Upper lobe of left lung (tissue), 6 donors: ENCODE results near the gene PTPRF. TPM values are rescaled to one million over a fixed set of nuclear protein-coding genes. Genes with fewer than 3 reads are reported as not detected.

ENCODE experiments used
- ATAC-seq, 2 donors: fragments of 200-7000 bp; cut with Tn5 transposase; one replicate each; pipeline ENCODE4 v1.9.1; 2022; ENCODE audit warnings: mild to moderate bottlenecking in 2 of 2, moderate library complexity in 2 of 2; ENCODE audit not compliant: low FRiP score in 2 of 2
- DNase-seq, 2 donors: peaks; one replicate each; pipeline ENCODE4 v3.0.0-alpha.2; 2019 to 2020
- H3K27ac ChIP-seq, 4 donors: fragments of 200-600 bp; sonication (generic); one replicate each; pipeline ENCODE4 v1.5.1; 2016 to 2019
- H3K27me3 ChIP-seq, 4 donors: fragments of 200-600 bp; sonication (generic); one replicate each; pipeline ENCODE4 v1.5.1; 2017 to 2019
- H3K36me3 ChIP-seq, 4 donors: fragments of 200-600 bp; sonication (generic); one replicate each; pipeline ENCODE4 v1.5.1; 2016 to 2019
- H3K4me1 ChIP-seq, 4 donors: fragments of 200-600 bp; sonication (generic); one replicate each; pipeline ENCODE4 v1.5.1; 2018 to 2019
- H3K4me3 ChIP-seq, 4 donors: fragments of 200-600 bp; sonication (generic); one replicate each; pipeline ENCODE4 v1.5.1; 2017 to 2019; ENCODE audit warnings: mild to moderate bottlenecking in 2 of 4, moderate library complexity in 1 of 4
- H3K9me3 ChIP-seq, 4 donors: fragments of 200-600 bp; sonication (generic); one replicate each; pipeline ENCODE4 v1.5.1; 2018 to 2019
- EP300 ChIP-seq, 4 donors: sonication (generic); formaldehyde crosslinking; IDR thresholded peaks; one replicate each; pipeline ENCODE4 v1.5.1; 2017; ENCODE audit warnings: antibody characterized with exemption in 4 of 4, control low read depth in 2 of 4
- POLR2A ChIP-seq, 4 donors: fragments of 450-650 bp; IDR thresholded peaks; one replicate each; pipeline ENCODE4 v1.5.1; 2016 to 2017; ENCODE audit warnings: antibody characterized with exemption in 4 of 4, mild to moderate bottlenecking in 2 of 4
- POLR2AphosphoS5 ChIP-seq, 2 donors: sonication (generic); formaldehyde crosslinking; IDR thresholded peaks; one replicate each; pipeline ENCODE4 v1.5.1; 2017; ENCODE audit warnings: antibody characterized with exemption in 2 of 2
- WGBS, 2 donors: methylation state at CpG; one replicate each; pipeline ENCODE4 v1.1.5; 2017 to 2018; 5-methylcytosine and 5-hydroxymethylcytosine counted together
- total RNA-seq, 6 donors: library from RNA; depleted of rRNA in 4 of 6; stranded (reverse); fragments of >200 nt in 4 of 6; gene quantifications; one replicate each; pipeline versions ENCODE4 v1.1.0 to v1.2.1, GENCODE V29; 2016 to 2021
- TF ChIP-seq, protein P1 (sequence below), 6 experiments: fragments of 450-650 bp in 4 of 6; fragments of 200-600 bp in 2 of 6; sonication (generic) in 2 of 6; IDR thresholded peaks; one replicate each; pipeline ENCODE4 v1.5.1; 2016 to 2019; ENCODE audit warnings: antibody characterized with exemption in 6 of 6
- donor health status: DM: no; HTN: no; CAD: no; lungs with moderate emphysema.
- donor health status: DM: no; HTN: yes; CAD: no; lungs with severe emphysema.

The PTPRF gene
- total RNA-seq, 6 donors from 2014 or later, result 133 to 201 (median 171) TPM

- WGBS, 2 donors, result 83 to 87% methylated on average over 5 to 6 of the region's 6 CpGs
- Histone ChIP-seq H3K36me3 (peaks cover 0 to 71% (median 36%) of the 10 kb centered on the region in 4 donors), H3K27me3 (no peaks in the 10 kb centered on the region), H3K4me3 (no peak overlapping the region), H3K4me1 (no peaks in the 10 kb centered on the region), H3K27ac (no peak overlapping the region), H3K9me3 (no peaks in the 10 kb centered on the region)
- no peak for ATAC-seq
- no peak for DNase-seq
- TF ChIP-seq POLR2A (IDR thresholded peaks at IDR 0.05), result no peak
- TF ChIP-seq, protein P1, sequence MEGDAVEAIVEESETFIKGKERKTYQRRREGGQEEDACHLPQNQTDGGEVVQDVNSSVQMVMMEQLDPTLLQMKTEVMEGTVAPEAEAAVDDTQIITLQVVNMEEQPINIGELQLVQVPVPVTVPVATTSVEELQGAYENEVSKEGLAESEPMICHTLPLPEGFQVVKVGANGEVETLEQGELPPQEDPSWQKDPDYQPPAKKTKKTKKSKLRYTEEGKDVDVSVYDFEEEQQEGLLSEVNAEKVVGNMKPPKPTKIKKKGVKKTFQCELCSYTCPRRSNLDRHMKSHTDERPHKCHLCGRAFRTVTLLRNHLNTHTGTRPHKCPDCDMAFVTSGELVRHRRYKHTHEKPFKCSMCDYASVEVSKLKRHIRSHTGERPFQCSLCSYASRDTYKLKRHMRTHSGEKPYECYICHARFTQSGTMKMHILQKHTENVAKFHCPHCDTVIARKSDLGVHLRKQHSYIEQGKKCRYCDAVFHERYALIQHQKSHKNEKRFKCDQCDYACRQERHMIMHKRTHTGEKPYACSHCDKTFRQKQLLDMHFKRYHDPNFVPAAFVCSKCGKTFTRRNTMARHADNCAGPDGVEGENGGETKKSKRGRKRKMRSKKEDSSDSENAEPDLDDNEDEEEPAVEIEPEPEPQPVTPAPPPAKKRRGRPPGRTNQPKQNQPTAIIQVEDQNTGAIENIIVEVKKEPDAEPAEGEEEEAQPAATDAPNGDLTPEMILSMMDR (IDR thresholded peaks at IDR 0.05), result no peak
- no peak for TF ChIP-seq POLR2AphosphoS5 (IDR thresholded peaks at IDR 0.05)
- no peak for TF ChIP-seq EP300 (IDR thresholded peaks at IDR 0.05)
Observed at GRCh38 chr1:43614891-43615290, 84.2 kb downstream of the PTPRF start.

- H3K27ac ChIP-seq, result no peak overlapping the region
- no peaks in the 10 kb centered on the region for H3K27me3 ChIP-seq
- no peaks in the 10 kb centered on the region for H3K4me1 ChIP-seq
- peaks cover 0 to 70% (median 41%) of the 10 kb centered on the region in 4 donors for H3K36me3 ChIP-seq
- H3K9me3 ChIP-seq, result no peaks in the 10 kb centered on the region
- DNase-seq (no peak), ATAC-seq (no peak)
- TF ChIP-seq POLR2AphosphoS5 (IDR thresholded peaks at IDR 0.05) (no peak), EP300 (IDR thresholded peaks at IDR 0.05) (no peak), POLR2A (IDR thresholded peaks at IDR 0.05) (no peak)
- TF ChIP-seq, protein P1 (IDR thresholded peaks at IDR 0.05), result no peak
- no peak overlapping the region for H3K4me3 ChIP-seq
- WGBS, 2 donors, result 90 to 92% methylated on average over 7 of the region's 7 CpGs
Observed at GRCh38 chr1:43616383-43616782, 85.7 kb downstream of the PTPRF start.

GRCh38 chr1:43617011-43617410 lies 86.3 kb downstream of the PTPRF start:
- no peaks in the 10 kb centered on the region for H3K9me3 ChIP-seq
- no peak overlapping the region for H3K27ac ChIP-seq
- H3K4me3 ChIP-seq, result no peak overlapping the region
- H3K27me3 ChIP-seq, result no peaks in the 10 kb centered on the region
- DNase-seq, result no peak
- H3K36me3 ChIP-seq, result peaks cover 0 to 72% (median 45%) of the 10 kb centered on the region in 4 donors
- ATAC-seq, result no peak
- 79 to 83% methylated on average over 2 to 5 of the region's 5 CpGs for WGBS, 2 donors
- no peaks in the 10 kb centered on the region for H3K4me1 ChIP-seq
- no peak for TF ChIP-seq POLR2A (IDR thresholded peaks at IDR 0.05)
- TF ChIP-seq, protein P1 (IDR thresholded peaks at IDR 0.05), result no peak
- TF ChIP-seq POLR2AphosphoS5 (IDR thresholded peaks at IDR 0.05), result no peak
- TF ChIP-seq EP300 (IDR thresholded peaks at IDR 0.05), result no peak

- H3K27ac ChIP-seq, result no peak overlapping the region
- TF ChIP-seq POLR2A (IDR thresholded peaks at IDR 0.05) (no peak), POLR2AphosphoS5 (IDR thresholded peaks at IDR 0.05) (no peak), EP300 (IDR thresholded peaks at IDR 0.05) (no peak)
- TF ChIP-seq, protein P1 (IDR thresholded peaks at IDR 0.05), result no peak
- H3K36me3 ChIP-seq, result peaks cover 0 to 78% (median 45%) of the 10 kb centered on the region in 4 donors
- no peak overlapping the region for H3K4me3 ChIP-seq
- H3K9me3 ChIP-seq, result no peaks in the 10 kb centered on the region
- ATAC-seq (no peak), DNase-seq (no peak)
- 93 to 96% methylated on average over 10 to 14 of the region's 14 CpGs for WGBS, 2 donors
- no peaks in the 10 kb centered on the region for H3K4me1 ChIP-seq
- H3K27me3 ChIP-seq, result no peaks in the 10 kb centered on the region
Observed at GRCh38 chr1:43617668-43618067, 87.0 kb downstream of the PTPRF start.
